Cardiac septum (tissue), 1 donor: Measurements from ENCODE around the gene DEFB108B. TPM values are rescaled to one million over a fixed set of nuclear protein-coding genes. Genes with fewer than 3 reads are reported as not detected.

Experiments used
- total RNA-seq: library from RNA; stranded (reverse); fragmentation: NEBNext Ultra II Directional; extraction: Animal tissue kit (Norgen Biotek cat#: 25700); gene quantifications from one replicate; pipeline ENCODE4 v1.2.1, GENCODE V29; 2021
- donor health status: DM: no; HTN: no; CAD: no.

DEFB108B gene
- total RNA-seq, 1 donor from 2014 or later: not detected

Other genes with a start within 250 kb of the DEFB108B start
- not detected for gene DEFB131B, start 45.3 kb downstream of the DEFB108B start, total RNA-seq
- gene XNDC1N, start 95.4 kb downstream of the DEFB108B start, total RNA-seq: 2.9 TPM
- gene RNF121, start 95.8 kb downstream of the DEFB108B start, total RNA-seq: 18.4 TPM
- gene IL18BP, start 165.7 kb downstream of the DEFB108B start, total RNA-seq: 6.2 TPM
- gene NUMA1, start 247.3 kb downstream of the DEFB108B start, total RNA-seq: 86.0 TPM
- 4.2 TPM for gene LRRC51, start 247.7 kb downstream of the DEFB108B start, total RNA-seq